Subcutaneous preadipocyte (primary cell): Measurements from ENCODE around the gene COL8A2. TPM values are rescaled to one million over a fixed set of nuclear protein-coding genes. Genes with fewer than 3 reads are reported as not detected.

Source experiments
- total RNA-seq: library from RNA; depleted of rRNA; stranded (reverse); fragments of >200 nt; gene quantifications from 2 replicates; pipeline ENCODE4 v1.2.3, GENCODE V29; 2012

Gene COL8A2
- total RNA-seq: 2.3 and 3.7 TPM in 2 replicates

GRCh38 chr1:36125129-36125991, at the start of gene COL8A2:
COL8A2 (minus strand) TSS chr1:36125222; CDS start chr1:36100242, 24,980 bp downstream.

GRCh38 chr1:36155408-36156328, 30.6 kb upstream of the COL8A2 start, which contains the start of gene MAP7D1:
MAP7D1 (plus strand) TSS chr1:36156160; CDS start chr1:36156418, 258 bp downstream.

GRCh38 chr1:36149237-36149972, 24.4 kb upstream of the COL8A2 start, which contains the start of gene TRAPPC3:
TRAPPC3 (minus strand) TSS chr1:36149486; CDS start chr1:36149378, 108 bp downstream.

GRCh38 chr1:36088577-36089392, 36.2 kb downstream of the COL8A2 start, which contains the start of gene ADPRS:
ADPRS (plus strand) TSS chr1:36088892; CDS start chr1:36088905, 13 bp downstream.

GRCh38 chr1:36083635-36084496, 41.2 kb downstream of the COL8A2 start, which contains the start of gene TEKT2:
TEKT2 (plus strand) TSS chr1:36084094; CDS start chr1:36084922, 828 bp downstream.

Other genes starting within 250 kb of the COL8A2 start
- 15.4 and 23.7 TPM in 2 replicates for gene AGO1, start 242.0 kb downstream of the COL8A2 start, total RNA-seq
- gene AGO3, start 194.1 kb downstream of the COL8A2 start, total RNA-seq: 11.4 and 14.3 TPM in 2 replicates
- not detected in 2 replicates for gene TEKT2, start 41.1 kb downstream of the COL8A2 start, total RNA-seq
- gene ADPRS, start 36.3 kb downstream of the COL8A2 start, total RNA-seq: 15.1 and 20.3 TPM in 2 replicates
- gene TRAPPC3, start 24.3 kb upstream of the COL8A2 start, total RNA-seq: 58.1 and 62.6 TPM in 2 replicates
- gene MAP7D1, start 30.9 kb upstream of the COL8A2 start, total RNA-seq: 99.9 and 136 TPM in 2 replicates
- 102 and 134 TPM in 2 replicates for gene THRAP3, start 99.2 kb upstream of the COL8A2 start, total RNA-seq
- 1.5 and 2.7 TPM in 2 replicates for gene SH3D21, start 181.1 kb upstream of the COL8A2 start, total RNA-seq
- gene EVA1B, start 198.4 kb upstream of the COL8A2 start, total RNA-seq: 169 and 186 TPM in 2 replicates